ENCODE measurements around the gene CFAP61. TPM values are rescaled to one million over a fixed set of nuclear protein-coding genes. Genes with fewer than 3 reads are reported as not detected.
"Not testable (repeated sequence)": the region's sequence is repeated elsewhere in the genome, so short reads cannot be mapped to it uniquely, and the experiment has no call there.

The CFAP61 gene
- polyA plus RNA-seq, 4 donors, result 2.6 to 4.0 (median 3.3) TPM

GRCh38 chr20:20085071-20085470, 32.7 kb downstream of the CFAP61 start:
- no peak for DNase-seq (ENCODE audit: low read depth in 4 of 4, low spot score in 3 of 4)

GRCh38 chr20:20085812-20086211, 33.5 kb downstream of the CFAP61 start:
- no peak for DNase-seq (ENCODE audit: low read depth in 4 of 4, low spot score in 3 of 4)

- DNase-seq (ENCODE audit: low read depth in 4 of 4, low spot score in 3 of 4), result no peak
These were observed 36.7 kb downstream of the CFAP61 start for GRCh38 chr20:20089018-20089417.

- no peak for DNase-seq (ENCODE audit: low read depth in 4 of 4, low spot score in 3 of 4)
These were observed 37.6 kb downstream of the CFAP61 start for GRCh38 chr20:20089939-20090338.

- no peak for DNase-seq (ENCODE audit: low read depth in 4 of 4, low spot score in 3 of 4)
These were observed 40.5 kb downstream of the CFAP61 start for GRCh38 chr20:20092827-20093226.

- DNase-seq (ENCODE audit: low read depth in 4 of 4, low spot score in 3 of 4), result no peak
These were observed 42.1 kb downstream of the CFAP61 start for GRCh38 chr20:20094410-20094809.

- no peak for DNase-seq (ENCODE audit: low read depth in 4 of 4, low spot score in 3 of 4)
These were observed 43.0 kb downstream of the CFAP61 start for GRCh38 chr20:20095114-20095872.

- DNase-seq (ENCODE audit: low read depth in 4 of 4, low spot score in 3 of 4), result no peak
These were observed 44.1 kb downstream of the CFAP61 start for GRCh38 chr20:20096421-20096820.

GRCh38 chr20:20100881-20101280, 48.5 kb downstream of the CFAP61 start:
- DNase-seq (ENCODE audit: low read depth in 4 of 4, low spot score in 3 of 4), result no peak

GRCh38 chr20:20102163-20102562, 49.8 kb downstream of the CFAP61 start:
- no peak for DNase-seq (ENCODE audit: low read depth in 4 of 4, low spot score in 3 of 4)

- DNase-seq (ENCODE audit: low read depth in 4 of 4, low spot score in 3 of 4), result no peak
These were observed 50.5 kb downstream of the CFAP61 start for GRCh38 chr20:20102716-20103258.

GRCh38 chr20:20103486-20103885, 51.2 kb downstream of the CFAP61 start:
- DNase-seq (ENCODE audit: low read depth in 4 of 4, low spot score in 3 of 4), result no peak

- not testable (repeated sequence) for DNase-seq (ENCODE audit: low read depth in 4 of 4, low spot score in 3 of 4)
These were observed 70.9 kb downstream of the CFAP61 start for GRCh38 chr20:20123187-20123586.

- no peak for DNase-seq (ENCODE audit: low read depth in 4 of 4, low spot score in 3 of 4)
These were observed 78.1 kb downstream of the CFAP61 start for GRCh38 chr20:20130399-20130798.

- no peak for DNase-seq (ENCODE audit: low read depth in 4 of 4, low spot score in 3 of 4)
These were observed 82.7 kb downstream of the CFAP61 start for GRCh38 chr20:20134941-20135575.

- no peak for DNase-seq (ENCODE audit: low read depth in 4 of 4, low spot score in 3 of 4)
These were observed 84.0 kb downstream of the CFAP61 start for GRCh38 chr20:20136313-20136712.

GRCh38 chr20:20137851-20138250, 85.5 kb downstream of the CFAP61 start:
- no peak for DNase-seq (ENCODE audit: low read depth in 4 of 4, low spot score in 3 of 4)

GRCh38 chr20:20138301-20139064, 86.2 kb downstream of the CFAP61 start:
- no peak for DNase-seq (ENCODE audit: low read depth in 4 of 4, low spot score in 3 of 4)

- no peak for DNase-seq (ENCODE audit: low read depth in 4 of 4, low spot score in 3 of 4)
These were observed 87.1 kb downstream of the CFAP61 start for GRCh38 chr20:20139403-20139802.

- no peak for DNase-seq (ENCODE audit: low read depth in 4 of 4, low spot score in 3 of 4)
These were observed 90.8 kb downstream of the CFAP61 start for GRCh38 chr20:20143165-20143564.

- no peak for DNase-seq (ENCODE audit: low read depth in 4 of 4, low spot score in 3 of 4)
These were observed 91.3 kb downstream of the CFAP61 start for GRCh38 chr20:20143646-20144045.

Measured in right renal pelvis (tissue), 4 donors.